ENCODE measurements around the gene KRT72.

Gene KRT72

GRCh38 chr12:52542157-52542556 lies 59.1 kb downstream of the KRT72 start:
- no peak overlapping the region for H3K4me3 ChIP-seq (ENCODE audit: low read depth, low read length)
- no peak overlapping the region for H3K9ac ChIP-seq (ENCODE audit: low read length)
- H3K9me3 ChIP-seq (ENCODE audit: control insufficient read depth, insufficient read depth, low read depth, low read length): no peaks in the 10 kb centered on the region
- no peak overlapping the region for H3K27ac ChIP-seq (ENCODE audit: low read depth, low read length)
- H3K4me1 ChIP-seq (ENCODE audit: control insufficient read depth, insufficient read depth, low read length): no peaks in the 10 kb centered on the region; the same call in 1 of the 2 replicates
- H3K27me3 ChIP-seq (ENCODE audit: control insufficient read depth, insufficient read depth, low read length): no peaks in the 10 kb centered on the region
- H3K36me3 ChIP-seq (ENCODE audit: control insufficient read depth, insufficient read depth, low read length): no peaks in the 10 kb centered on the region

GRCh38 chr12:52541709-52542108 lies 59.6 kb downstream of the KRT72 start:
- no peak overlapping the region for H3K9ac ChIP-seq (ENCODE audit: low read length)
- H3K27ac ChIP-seq (ENCODE audit: low read depth, low read length): no peak overlapping the region
- no peaks in the 10 kb centered on the region; the same call in 1 of the 2 replicates for H3K4me1 ChIP-seq (ENCODE audit: control insufficient read depth, insufficient read depth, low read length)
- no peaks in the 10 kb centered on the region for H3K9me3 ChIP-seq (ENCODE audit: control insufficient read depth, insufficient read depth, low read depth, low read length)
- H3K27me3 ChIP-seq (ENCODE audit: control insufficient read depth, insufficient read depth, low read length): no peaks in the 10 kb centered on the region
- H3K36me3 ChIP-seq (ENCODE audit: control insufficient read depth, insufficient read depth, low read length): no peaks in the 10 kb centered on the region
- H3K4me3 ChIP-seq (ENCODE audit: low read depth, low read length): no peak overlapping the region

GRCh38 chr12:52540531-52540930 lies 60.7 kb downstream of the KRT72 start:
- H3K4me1 ChIP-seq (ENCODE audit: control insufficient read depth, insufficient read depth, low read length): no peaks in the 10 kb centered on the region; the same call in 1 of the 2 replicates
- no peaks in the 10 kb centered on the region for H3K36me3 ChIP-seq (ENCODE audit: control insufficient read depth, insufficient read depth, low read length)
- H3K4me3 ChIP-seq (ENCODE audit: low read depth, low read length): no peak overlapping the region
- no peaks in the 10 kb centered on the region for H3K9me3 ChIP-seq (ENCODE audit: control insufficient read depth, insufficient read depth, low read depth, low read length)
- H3K27me3 ChIP-seq (ENCODE audit: control insufficient read depth, insufficient read depth, low read length): no peaks in the 10 kb centered on the region
- H3K9ac ChIP-seq (ENCODE audit: low read length): no peak overlapping the region
- no peak overlapping the region for H3K27ac ChIP-seq (ENCODE audit: low read depth, low read length)

- Histone ChIP-seq H3K27ac (ENCODE audit: low read depth, low read length) (no peak overlapping the region), H3K9ac (ENCODE audit: low read length) (no peak overlapping the region), H3K4me3 (ENCODE audit: low read depth, low read length) (no peak overlapping the region), H3K4me1 (ENCODE audit: control insufficient read depth, insufficient read depth, low read length) (no peaks in the 10 kb centered on the region; the same call in 1 of the 2 replicates), H3K9me3 (ENCODE audit: control insufficient read depth, insufficient read depth, low read depth, low read length) (no peaks in the 10 kb centered on the region), H3K27me3 (ENCODE audit: control insufficient read depth, insufficient read depth, low read length) (no peaks in the 10 kb centered on the region), H3K36me3 (ENCODE audit: control insufficient read depth, insufficient read depth, low read length) (no peaks in the 10 kb centered on the region)
These were observed 61.5 kb downstream of the KRT72 start for GRCh38 chr12:52539821-52540173.

- no peak overlapping the region for H3K27ac ChIP-seq (ENCODE audit: low read depth, low read length)
- no peaks in the 10 kb centered on the region for H3K27me3 ChIP-seq (ENCODE audit: control insufficient read depth, insufficient read depth, low read length)
- H3K4me1 ChIP-seq (ENCODE audit: control insufficient read depth, insufficient read depth, low read length): no peaks in the 10 kb centered on the region; the same call in 1 of the 2 replicates
- no peak overlapping the region for H3K4me3 ChIP-seq (ENCODE audit: low read depth, low read length)
- no peaks in the 10 kb centered on the region for H3K36me3 ChIP-seq (ENCODE audit: control insufficient read depth, insufficient read depth, low read length)
- H3K9me3 ChIP-seq (ENCODE audit: control insufficient read depth, insufficient read depth, low read depth, low read length): no peaks in the 10 kb centered on the region
- no peak overlapping the region for H3K9ac ChIP-seq (ENCODE audit: low read length)
These were observed 62.0 kb downstream of the KRT72 start for GRCh38 chr12:52539083-52539820.

GRCh38 chr12:52537101-52537500 lies 64.2 kb downstream of the KRT72 start:
- Histone ChIP-seq H3K9me3 (ENCODE audit: control insufficient read depth, insufficient read depth, low read depth, low read length) (no peaks in the 10 kb centered on the region), H3K4me3 (ENCODE audit: low read depth, low read length) (no peak overlapping the region), H3K27me3 (ENCODE audit: control insufficient read depth, insufficient read depth, low read length) (no peaks in the 10 kb centered on the region), H3K9ac (ENCODE audit: low read length) (no peak overlapping the region), H3K4me1 (ENCODE audit: control insufficient read depth, insufficient read depth, low read length) (no peaks in the 10 kb centered on the region; the same call in 1 of the 2 replicates), H3K36me3 (ENCODE audit: control insufficient read depth, insufficient read depth, low read length) (no peaks in the 10 kb centered on the region), H3K27ac (ENCODE audit: low read depth, low read length) (no peak overlapping the region)

Data from HUES6 (cell line).